ENCODE results near the gene OXGR1. TPM values are rescaled to one million over a fixed set of nuclear protein-coding genes. Genes with fewer than 3 reads are reported as not detected.

Gene OXGR1
- total and polyA plus RNA-seq, 2 of the 8 experiments (the other 6 are each of a cell fraction or from before 2014, with no cell fraction given): 0.34 to 1.8 TPM

- Histone ChIP-seq H2AK5ac (ENCODE audit: low read depth, low read length) (no peak overlapping the region), H3K23ac (ENCODE audit: insufficient read length) (no peak overlapping the region)
- 87% methylated on average over 2 of the region's 2 CpGs; no CpG with 5 or more reads in 1 of the 2 experiments for WGBS, 2 experiments (ENCODE audit: extremely low coverage in 1 of 2, insufficient coverage in 1 of 2, insufficient read length in 1 of 2, insufficient replicate concordance in 2 of 2, low coverage in 1 of 2, low lambda C conversion rate in 2 of 2, missing lambda C conversion rate in 1 of 2)
- TF ChIP-seq TAF7 (optimal IDR thresholded peaks at IDR 0.05; ENCODE audit: borderline replicate concordance, low read depth, low read length): no peak
These were observed 11.6 kb downstream of the OXGR1 start for GRCh38 chr13:96982672-96983071.

More at GRCh38 chr13:96982672-96983071, 11.6 kb downstream of the OXGR1 start:
- no peak for FAIRE-seq
- H3K56ac ChIP-seq (replicated peaks; ENCODE audit: insufficient read length, low read depth, low read length): no peak overlapping the region
- H3K4ac ChIP-seq (replicated peaks; ENCODE audit: insufficient read length, low read depth, low read length): no peak overlapping the region
- H3K4me2 ChIP-seq (ENCODE audit: insufficient read depth in 1 of 2, low read depth in 2 of 2, low read length in 2 of 2): no peak overlapping the region
- H2AFZ ChIP-seq (ENCODE audit: low read length): 0 out of 2 replicates have a peak overlapping the region, but pooled peaks have one; percentile 39
- CTCF ChIA-PET (ENCODE audit: partially characterized antibody): interaction anchor here (2.0 kb wide), 1 partner anchor 16 kb away, joined by 5 read pairs; no protein-coding TSS in a partner anchor
- no peak overlapping the region for H2BK5ac ChIP-seq (ENCODE audit: low read depth, low read length)
- no peaks in the 10 kb centered on the region for H3K27me3 ChIP-seq (replicated peaks in 1 of 4; ENCODE audit: control insufficient read depth in 3 of 4, extremely low read depth in 1 of 4, insufficient read depth in 3 of 4, low read length in 3 of 4)
- H2BK15ac ChIP-seq (ENCODE audit: low read length): no peak overlapping the region
- DNase-seq (ENCODE audit: low read depth in 1 of 2, low spot score in 2 of 2): no peak
- H3K79me2 ChIP-seq (ENCODE audit: control insufficient read depth in 1 of 2, insufficient read depth in 2 of 2, low read length in 2 of 2): no peaks in the 10 kb centered on the region
- no peak overlapping the region for H3K18ac ChIP-seq (ENCODE audit: extremely low read depth, low read length)
- H3K9me3 ChIP-seq (ENCODE audit: insufficient read depth in 2 of 2, low read depth in 1 of 2, low read length in 1 of 2): 0 out of 4 replicates have a peak, but pooled peaks cover 0 to 2% of the 10 kb centered on the region in 2 experiments
- H3K27ac ChIP-seq (ENCODE audit: low read depth, low read length): no peak overlapping the region
- no peaks in the 10 kb centered on the region for H3K36me3 ChIP-seq (ENCODE audit: control insufficient read depth in 2 of 4, insufficient read depth in 4 of 4, low read length in 3 of 4)
- H2BK20ac ChIP-seq (ENCODE audit: low read length): no peak overlapping the region
- H2BK120ac ChIP-seq (replicated peaks; ENCODE audit: low read depth, low read length): no peak overlapping the region
- H4K8ac ChIP-seq (ENCODE audit: extremely low read depth, insufficient read depth, low read length): no peak overlapping the region
- H4K5ac ChIP-seq (ENCODE audit: insufficient read length, low read depth, low read length): no peak overlapping the region
- no peaks in the 10 kb centered on the region for H3K79me1 ChIP-seq (ENCODE audit: low read depth, low read length)
- H3K9ac ChIP-seq (replicated peaks in 1 of 4; ENCODE audit: extremely low read depth in 1 of 4, low read depth in 3 of 4, low read length in 3 of 4): no peak overlapping the region
- POLR2A ChIA-PET (ENCODE audit: partially characterized antibody): no interaction called here
- H4K20me1 ChIP-seq (replicated peaks in 1 of 2; ENCODE audit: control insufficient read depth in 1 of 2, insufficient read depth in 2 of 2, low read length in 2 of 2): no peaks in the 10 kb centered on the region
- H3K23me2 ChIP-seq (ENCODE audit: low read depth, low read length): no peaks in the 10 kb centered on the region
- no peak overlapping the region for H3K4me3 ChIP-seq (ENCODE audit: extremely low read depth in 1 of 4, insufficient read depth in 2 of 4, low read depth in 3 of 4, low read length in 4 of 4)
- H2BK12ac ChIP-seq (ENCODE audit: low read depth, low read length): no peak overlapping the region
- H3K14ac ChIP-seq (ENCODE audit: insufficient read length): no peak overlapping the region
- H3K4me1 ChIP-seq (replicated peaks in 1 of 4; ENCODE audit: control insufficient read depth in 3 of 4, insufficient read depth in 4 of 4, low read length in 3 of 4): no peaks in the 10 kb centered on the region; a peak in 1 of 7 replicates
- no peak overlapping the region for H4K91ac ChIP-seq (replicated peaks; ENCODE audit: insufficient read length, low read length)
